Pulmonary artery endothelial cell (primary cell): ENCODE data around the gene MEN1. TPM values are rescaled to one million over a fixed set of nuclear protein-coding genes. Genes with fewer than 3 reads are reported as not detected.
"Not testable (repeated sequence)": the region's sequence is repeated elsewhere in the genome, so short reads cannot be mapped to it uniquely, and the experiment has no call there.

Source experiments
- DNase-seq: peaks from one replicate; pipeline ENCODE4 v3.0.0-alpha.2; 2011; ENCODE audit warnings: low read depth, low spot score
- total RNA-seq: library from RNA; depleted of rRNA; stranded (reverse); fragments of >200 nt; gene quantifications from 2 replicates; pipeline ENCODE4 v1.2.3, GENCODE V29; 2014

MEN1 gene
- total RNA-seq, 1 donor from 2014 or later = 17.0 TPM

DNA sequence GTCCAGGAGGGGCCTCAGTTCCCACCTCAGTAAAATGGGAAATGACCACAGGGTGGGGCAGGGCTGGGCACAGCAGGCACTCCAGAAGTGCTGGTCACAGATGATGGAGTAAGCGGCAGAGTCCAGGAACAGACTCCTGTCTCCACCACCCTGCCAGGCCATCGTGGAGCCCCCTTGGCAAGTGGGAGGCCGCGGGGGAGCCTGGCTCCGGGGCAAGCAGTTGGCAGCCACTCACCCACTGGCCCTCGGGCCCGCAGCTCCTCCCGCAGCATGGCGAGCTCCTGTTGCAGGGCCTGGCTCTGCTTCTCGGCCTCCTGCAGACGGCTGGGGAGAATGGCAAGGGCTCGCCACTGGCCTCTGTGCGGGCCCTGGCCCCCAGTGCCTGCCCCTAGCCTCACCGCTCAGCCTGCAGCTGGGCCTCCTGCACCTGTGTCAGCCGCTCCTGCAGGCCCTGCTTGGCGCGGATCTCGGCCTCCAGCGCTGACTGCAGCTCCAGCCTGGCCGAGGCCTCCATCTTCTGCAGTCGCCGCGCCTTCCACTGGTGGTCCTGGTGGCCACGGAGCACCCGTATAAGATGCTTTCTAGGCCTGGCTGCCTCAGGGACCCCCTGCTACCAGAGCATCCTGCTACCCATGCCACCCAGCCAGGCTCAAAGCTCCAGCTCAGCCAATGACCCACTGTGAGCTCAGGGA lies 23.8 kb upstream of the MEN1 start:
- DNase-seq = no peak

DNA sequence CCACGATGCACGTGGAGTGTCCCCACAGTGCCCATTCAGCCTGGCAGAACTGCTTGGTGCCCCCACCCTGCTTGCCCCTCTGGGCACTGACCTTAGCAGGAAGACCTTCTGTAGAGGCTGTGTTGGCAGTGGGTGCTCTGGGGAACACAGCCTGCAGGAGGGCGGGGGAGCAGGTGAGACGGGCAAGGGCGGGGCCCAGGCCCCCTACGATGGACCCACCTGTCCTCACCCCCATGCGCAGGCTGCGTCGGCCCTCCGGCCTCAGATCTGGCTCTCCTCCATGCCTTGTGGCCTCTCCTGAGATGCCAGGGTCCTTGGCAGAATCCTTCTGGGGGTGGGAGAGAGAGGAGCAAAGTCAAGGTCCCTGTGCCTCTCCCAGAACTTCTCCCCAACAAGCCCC lies 23.2 kb upstream of the MEN1 start:
- DNase-seq = no peak

DNA sequence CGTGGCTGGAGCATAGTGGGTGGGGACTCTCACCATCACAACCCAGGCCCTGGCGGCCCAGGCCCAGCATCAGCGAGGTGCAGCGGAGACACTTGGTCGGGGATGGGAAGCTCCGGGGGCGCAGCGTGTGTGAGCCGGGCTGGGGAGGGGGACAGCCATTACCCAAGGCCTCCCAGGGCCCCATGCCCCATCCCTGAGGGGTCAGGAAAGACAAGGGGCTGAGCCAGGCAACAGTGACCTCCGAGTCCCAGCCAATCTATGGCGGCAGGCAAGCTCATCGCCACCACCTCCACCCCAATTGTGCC lies 22.8 kb upstream of the MEN1 start:
- no peak for DNase-seq

DNA sequence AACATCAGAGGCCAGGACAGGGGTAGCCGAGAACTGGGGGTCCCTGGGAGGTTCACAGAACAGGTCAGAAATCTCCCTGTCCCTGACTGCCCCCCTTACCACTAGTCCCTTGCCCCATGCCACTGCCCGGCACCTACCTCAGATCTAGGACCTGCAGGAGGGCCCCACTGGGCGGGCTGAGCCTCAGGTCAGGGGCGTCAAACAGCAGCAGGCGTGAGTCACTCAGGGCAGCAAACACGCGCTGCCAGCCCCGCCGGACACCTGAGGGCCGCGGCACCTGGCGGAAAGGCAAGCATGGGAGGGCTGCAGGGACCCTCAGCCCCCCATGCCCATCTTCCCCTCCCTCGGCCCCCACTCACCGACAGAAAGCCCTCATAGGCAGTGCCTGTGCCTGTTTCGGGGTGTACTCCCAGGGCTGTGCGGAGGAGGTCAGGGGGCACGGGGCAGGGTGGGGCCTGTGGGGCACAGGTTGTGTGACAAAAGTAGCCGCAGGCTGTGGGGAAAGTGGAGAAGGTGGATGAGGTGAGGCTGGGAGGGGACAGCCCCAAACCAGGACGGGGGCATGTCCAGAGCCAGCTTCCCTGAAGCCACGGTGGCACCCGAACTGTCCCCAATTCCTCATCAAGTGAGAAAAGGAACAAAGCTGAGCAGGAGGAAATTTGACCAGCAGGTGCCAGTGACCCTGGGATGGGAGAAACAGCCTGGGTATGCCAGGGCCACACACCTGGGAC lies 22.3 kb upstream of the MEN1 start:
- DNase-seq = no peak

DNA sequence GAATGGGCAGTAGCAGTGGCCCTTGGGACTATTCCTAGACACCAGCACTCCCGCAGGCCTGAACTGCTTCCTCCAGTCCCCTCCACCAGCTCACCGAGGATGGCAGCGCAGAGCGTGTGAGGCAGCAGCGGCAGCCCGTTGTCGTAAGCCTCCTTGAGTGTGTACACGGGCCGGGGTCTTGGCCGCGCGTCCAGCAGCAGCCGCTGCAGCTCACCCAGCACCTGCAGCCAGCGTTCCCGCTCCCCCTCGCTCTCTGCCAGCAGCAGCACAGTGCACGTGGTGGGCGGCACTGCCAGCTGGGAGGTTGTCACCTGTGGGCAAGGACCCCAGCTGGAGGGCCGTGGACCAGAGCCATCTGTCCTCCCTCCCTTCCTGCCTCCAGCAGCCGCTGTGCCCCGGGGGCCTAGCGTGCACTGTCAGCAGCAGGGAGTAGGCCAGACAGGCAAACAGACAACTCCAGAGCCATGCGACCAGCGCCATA lies 21.1 kb upstream of the MEN1 start:
- no peak for DNase-seq

DNA sequence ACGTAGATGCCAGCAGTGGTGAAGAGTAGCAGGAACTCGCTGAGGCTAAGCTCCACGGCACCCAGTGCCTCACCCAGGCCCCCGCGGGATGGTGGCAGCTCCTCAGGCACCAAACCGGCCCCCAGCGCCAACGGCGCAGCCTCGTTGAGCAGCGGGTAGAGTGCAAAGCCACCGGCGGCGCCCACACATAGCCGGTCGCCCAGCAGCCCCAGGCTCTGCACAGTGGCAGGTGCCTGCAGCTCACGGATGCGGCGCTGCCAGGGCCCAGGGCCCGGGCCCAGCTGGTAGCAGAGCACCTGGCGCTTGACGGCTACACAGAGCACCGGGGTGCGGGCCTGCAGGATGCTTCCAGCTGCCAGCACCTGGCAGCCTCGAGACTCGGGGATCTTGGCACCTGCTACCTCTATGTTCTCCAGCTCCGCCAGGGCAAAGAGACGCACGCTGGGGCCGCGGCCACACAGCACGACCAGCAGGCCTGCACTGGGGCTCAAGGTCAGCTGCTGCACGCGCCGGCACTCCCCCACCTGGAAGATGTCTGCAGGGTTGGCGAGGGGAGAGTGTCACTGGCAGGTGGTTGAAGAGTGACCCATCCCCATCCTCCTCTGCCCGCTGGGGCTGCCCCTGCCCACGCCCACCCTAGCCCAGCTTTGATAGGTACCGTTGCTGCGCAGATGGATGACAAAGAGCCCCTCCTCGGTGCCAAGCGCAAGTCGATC lies 19.3 kb upstream of the MEN1 start:
- no peak for DNase-seq

DNA sequence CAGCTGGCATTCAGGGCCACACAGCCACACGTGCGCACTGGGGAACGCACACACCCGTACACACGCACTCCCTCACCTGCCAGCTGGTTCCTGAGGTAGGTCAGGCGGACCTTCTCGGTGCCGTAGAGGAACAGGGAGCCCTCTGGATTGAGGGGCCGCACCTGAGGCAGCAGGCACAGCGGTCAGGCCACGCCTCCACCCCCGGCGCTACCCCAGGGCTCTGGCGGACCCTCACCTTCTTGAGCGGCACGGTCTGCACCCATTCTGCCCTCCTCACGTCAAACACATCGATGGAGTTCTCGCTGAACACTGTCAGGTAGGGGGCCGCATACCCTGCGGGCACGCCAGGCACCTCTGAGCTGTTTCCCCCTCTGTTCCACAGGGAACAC lies 17.1 kb upstream of the MEN1 start:
- no peak for DNase-seq

DNA sequence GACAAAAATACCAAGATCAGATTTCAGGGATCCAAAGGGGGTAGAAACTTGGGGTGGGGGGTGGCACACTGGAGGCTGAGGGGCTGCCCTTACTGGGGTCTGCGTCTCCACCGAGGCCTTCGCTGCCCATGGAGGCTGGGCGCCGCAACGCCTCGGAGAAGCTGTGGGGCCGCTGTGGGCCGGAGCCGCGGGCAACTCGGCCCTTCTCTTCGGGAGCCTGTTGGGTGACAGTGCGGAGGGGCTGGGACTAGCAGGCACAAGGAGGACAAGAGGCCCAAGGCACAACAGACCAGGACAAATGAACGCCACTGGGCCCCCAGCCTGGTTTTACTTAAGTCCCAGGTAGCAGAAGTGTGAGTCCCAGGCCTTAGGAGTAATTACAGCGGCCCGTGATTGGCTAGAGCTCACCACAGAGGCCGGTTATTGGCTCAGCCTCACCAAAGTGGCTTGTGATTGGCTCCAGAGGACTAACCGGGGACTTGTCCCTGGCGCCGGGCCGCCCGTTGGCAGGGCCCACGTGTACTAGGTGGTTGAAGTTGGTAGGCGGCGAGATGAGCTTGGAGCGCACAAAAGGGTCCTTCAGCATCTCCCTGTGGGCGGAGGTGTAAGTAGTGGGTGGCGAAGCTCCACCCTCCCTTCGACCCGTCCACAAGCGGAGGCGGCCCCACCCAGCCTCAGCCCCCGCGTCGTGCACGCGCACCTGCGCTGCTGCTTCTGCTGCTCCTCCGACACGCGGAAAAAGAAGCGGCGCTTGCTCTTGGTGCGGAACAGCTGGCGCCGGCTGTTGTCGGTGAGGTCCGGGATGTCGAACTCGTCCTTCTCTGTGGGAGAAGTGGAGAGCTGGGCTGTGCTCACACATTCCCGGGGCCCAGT lies 16.5 kb upstream of the MEN1 start:
- no peak for DNase-seq

DNA sequence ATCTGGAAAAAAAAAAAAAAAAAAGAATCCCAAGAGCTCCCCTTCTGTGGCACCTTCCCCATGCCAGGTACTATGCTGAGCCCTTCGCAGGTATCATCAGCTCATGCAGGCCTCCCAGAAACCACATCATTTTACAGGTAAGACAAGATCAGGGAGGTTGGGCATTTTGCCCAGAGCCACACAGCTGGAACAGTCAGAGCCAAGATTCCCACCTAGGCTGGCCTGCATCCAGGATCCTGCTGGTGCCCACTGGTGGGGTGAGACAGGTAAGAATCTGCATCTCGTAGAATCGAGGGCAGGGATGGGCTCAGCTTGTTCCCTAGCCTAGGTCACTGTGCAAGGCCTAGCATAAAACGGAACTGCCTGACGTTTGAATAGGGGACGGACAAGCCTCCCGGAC lies 15.7 kb upstream of the MEN1 start:
- no peak for DNase-seq

DNA sequence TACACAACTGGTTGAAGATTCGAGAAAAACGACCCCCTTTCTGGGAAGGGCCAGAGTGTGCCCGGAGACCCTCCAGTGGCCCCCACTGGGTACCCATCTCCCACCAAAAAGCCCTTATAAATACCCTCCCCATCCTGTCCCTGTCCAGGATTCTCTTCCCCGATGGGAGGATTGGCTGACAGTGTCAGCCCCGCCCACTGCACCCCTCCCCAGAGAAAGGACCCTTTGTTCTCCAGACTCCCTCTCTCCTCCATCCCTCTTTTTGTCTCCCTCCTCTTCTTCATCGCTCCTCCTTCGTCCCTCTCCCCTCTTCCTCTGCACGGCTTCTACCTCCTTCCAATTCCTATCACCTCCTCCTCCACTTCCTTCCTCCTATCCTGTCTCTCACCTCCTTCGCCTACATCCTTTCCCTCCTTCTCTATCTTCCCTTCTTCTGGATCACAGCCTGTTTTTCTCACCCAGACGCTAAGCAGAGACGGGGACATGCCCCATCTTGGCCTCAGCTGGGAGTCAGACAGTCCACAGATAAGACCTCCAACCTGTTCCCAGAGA lies 13.3 kb upstream of the MEN1 start:
- DNase-seq = no peak

DNA sequence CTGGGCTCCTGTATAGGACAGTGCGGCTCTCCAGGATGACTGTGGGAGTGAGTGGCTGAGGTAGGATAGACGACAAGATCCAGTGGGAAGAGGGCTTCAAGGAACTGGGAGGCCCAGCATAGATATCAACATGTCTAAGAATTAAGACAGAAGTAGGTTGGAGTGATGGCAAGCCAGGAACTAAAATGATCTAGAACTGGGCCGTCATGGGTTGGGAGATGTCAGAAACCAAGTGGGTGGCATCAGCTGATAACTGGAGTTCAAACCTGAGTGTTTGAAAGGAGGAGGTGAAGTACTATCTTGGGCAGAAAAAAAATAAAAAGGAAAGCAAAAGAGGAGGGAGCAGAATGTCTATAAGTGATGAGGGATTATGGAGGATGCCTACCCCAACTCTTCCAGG lies 7.1 kb upstream of the MEN1 start:
- no peak for DNase-seq

DNA sequence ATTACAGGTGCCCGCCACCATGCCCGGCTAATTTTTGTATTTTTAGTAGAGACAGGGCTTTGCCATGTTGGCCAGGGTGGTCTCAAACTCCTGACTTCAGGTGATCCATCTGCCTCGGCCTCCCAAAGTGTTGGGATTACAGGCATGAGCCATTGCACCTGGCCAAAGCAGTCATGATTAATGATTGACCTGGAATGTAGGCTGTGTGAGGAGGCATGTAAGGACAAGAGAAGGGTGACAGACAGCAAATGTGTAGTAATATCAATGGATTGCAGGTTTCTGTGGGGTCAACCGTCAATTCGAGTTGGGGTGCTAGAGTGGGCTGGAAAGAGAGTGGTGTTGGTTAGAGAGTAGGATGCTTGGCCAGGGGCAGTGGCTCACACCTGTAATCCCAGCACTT lies 5.1 kb upstream of the MEN1 start:
- not testable (repeated sequence) for DNase-seq

DNA sequence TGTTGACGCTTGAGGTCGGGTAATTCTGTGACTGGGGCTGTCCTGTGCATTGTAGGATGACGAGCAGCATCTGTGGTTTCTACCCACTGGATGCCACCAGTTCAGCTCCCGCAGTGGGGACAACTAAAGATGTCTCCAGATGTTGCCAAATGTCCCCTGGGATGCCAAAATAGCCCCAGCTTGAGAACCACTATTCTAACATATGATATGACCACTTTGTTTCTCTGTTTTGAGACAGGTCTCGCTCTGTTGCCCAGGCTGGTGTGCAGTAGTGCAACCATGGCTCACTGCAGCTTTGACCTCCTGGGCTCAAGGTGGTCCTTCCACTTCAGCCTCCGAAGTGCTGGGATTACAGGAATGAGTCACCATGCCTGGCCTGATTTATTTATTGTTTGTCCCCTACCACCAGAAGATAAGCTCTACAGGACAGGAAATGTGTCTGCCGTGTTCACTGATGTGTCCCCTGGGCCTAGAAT lies 4.4 kb upstream of the MEN1 start:
- DNase-seq = no peak

DNA sequence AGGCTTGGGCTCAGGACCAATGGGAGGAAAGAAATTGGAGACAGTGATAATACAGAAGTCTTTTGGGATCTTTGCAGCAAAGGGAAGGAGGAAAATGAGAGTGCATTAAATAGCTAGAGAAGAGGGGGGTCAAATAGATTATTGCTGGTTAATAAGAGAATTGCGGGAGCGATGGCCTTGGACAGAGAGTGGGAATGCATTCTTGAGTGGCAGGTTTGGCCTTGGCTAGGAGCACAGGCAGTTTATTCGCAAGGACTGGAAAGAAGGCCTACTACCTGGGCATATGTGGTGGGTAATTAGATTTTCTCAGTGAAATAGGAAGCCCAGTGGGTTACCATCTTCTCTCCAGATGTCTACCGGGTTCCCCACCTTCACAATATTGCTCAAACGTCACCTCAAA lies 3.5 kb upstream of the MEN1 start:
- no peak for DNase-seq

DNA sequence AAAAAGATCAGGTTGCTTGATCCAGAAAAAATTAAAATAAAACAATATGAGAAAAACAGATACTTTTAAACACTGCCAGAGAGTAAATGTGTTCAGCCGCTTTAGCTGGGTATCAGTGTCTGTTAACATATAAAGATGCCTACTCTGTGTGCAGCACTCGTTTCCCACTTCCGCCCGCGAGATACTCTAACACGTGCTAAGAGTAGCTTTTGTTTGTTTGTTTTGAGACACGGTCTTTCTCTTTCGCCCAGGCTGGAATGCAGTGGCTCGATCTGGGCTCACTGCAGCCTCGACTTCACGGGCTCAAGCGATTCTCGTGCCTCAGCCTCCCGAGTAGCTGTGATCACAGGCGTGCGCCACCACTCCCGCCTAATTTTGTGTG lies 531 bp upstream of the MEN1 start:
- no peak for DNase-seq

DNA sequence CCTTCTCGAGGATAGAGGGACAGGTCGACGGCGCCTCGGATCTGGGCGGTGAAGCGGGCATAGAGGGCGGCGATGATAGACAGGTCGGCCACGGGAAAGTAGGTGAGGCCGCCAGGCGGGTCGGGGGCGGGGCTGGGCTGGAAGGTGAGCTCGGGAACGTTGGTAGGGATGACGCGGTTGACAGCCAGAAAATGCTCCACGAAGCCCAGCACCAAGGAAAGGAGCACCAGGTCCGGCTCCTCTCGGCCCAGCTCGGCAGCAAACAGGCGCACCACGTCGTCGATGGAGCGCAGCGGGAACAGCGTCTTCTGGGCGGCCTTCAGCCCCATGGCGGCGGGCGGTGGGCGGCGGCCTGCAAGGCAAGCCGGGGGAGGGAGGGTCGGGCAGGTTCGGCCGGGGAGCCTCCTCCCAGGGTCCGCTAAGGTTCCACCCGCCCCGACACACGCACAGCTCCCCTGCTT lies 540 bp downstream of the MEN1 start:
- no peak for DNase-seq

DNA sequence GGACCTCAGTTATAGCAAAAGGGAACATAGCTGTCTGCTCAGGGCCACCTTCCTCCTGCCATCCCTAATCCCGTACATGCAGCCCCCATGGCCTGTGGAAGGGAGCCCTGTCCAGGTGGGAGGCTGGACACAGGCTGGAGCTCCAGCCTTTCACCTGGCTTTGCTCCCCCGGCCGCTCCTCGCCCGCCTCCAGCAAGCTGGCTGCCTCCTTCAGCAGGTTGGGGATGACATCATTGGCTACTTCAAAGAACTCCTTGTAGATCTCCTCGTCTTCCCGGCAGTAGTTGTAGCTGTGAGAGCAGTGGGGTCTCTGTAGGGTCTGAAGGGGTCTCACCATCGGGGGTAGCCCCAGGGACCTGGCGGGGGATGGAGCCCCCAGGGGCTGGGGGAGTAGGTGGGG lies 4.9 kb downstream of the MEN1 start:
- no peak for DNase-seq

DNA sequence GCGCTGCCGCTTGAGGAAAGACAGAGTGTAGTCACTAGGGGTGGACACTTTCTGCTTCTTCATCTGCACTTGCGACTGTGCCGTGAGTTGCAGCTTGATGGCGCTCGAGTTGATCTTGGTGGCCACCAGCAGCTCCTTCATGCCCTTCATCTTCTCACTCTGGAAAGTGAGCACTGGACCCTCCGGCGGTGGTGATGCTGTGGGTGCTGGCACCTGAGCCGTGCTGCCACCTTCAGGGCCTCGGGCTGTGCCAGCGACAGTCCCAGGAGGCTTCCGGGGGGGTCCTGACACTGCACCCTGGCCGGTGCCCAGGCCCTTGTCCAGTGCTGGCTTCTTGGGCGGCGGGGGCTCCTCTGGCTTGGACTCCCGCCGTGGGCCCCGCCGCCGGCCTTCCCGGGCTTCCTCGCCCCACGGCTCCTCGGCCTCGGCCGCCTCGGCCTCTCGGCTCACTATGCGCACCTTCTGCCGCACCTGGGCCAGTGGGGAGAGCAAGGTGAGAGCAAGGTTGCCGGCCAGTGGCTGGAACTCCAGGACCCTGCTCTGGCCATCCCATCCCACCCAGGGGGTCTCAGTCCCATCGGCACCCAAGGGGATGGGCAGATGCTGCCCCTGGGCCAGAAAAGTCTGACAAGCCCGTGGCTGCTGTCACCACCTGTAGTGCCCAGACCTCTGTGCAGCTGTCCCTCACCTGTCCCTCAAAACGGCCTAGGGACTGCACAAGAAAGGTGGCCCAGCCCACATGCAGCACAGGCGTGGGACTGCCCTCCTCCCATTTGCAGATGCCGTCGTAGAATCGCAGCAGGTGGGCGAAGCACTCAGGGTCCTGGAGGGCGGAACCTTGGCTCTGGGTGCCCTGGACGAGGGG lies 5.8 kb downstream of the MEN1 start:
- no peak for DNase-seq

DNA sequence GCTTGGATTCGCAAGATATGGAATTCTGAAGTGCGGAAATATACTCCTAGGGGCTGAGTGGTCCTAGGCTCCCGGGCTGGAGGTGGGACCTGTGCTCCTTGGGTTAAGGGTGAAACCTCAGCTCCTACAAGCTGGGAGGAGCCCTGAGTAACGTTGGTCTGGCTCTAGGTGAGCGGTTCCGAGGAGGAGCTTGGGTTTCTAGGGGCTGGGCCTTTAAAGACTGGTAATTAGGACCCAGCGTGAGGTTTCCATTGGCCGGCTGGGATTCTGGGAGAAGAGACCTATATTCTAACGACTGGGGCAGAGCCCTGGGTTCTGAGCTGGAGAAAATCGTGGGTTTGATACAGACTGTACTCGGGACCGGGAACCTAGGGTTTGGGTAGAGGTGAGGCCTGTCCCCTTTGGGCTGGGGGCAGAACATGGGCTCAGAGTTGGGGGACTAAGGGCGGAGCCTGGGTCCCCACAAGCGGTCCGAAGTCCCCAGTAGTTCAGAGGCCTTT lies 6.5 kb downstream of the MEN1 start:
- DNase-seq = no peak
